ENCODE measurements around the gene NCK1.
"Not testable (repeated sequence)": the region's sequence is repeated elsewhere in the genome, so short reads cannot be mapped to it uniquely, and the experiment has no call there.

Gene NCK1

GRCh38 chr3:136960838-136961836 is 99.1 kb downstream of the NCK1 start:
- no peak for DNase-seq
- in situ Hi-C loops (cut with MboI; ENCODE audit: low pct_unique_long_range_greater_than_20kb, low sequenced_read_pairs) = no loop called here

DNA sequence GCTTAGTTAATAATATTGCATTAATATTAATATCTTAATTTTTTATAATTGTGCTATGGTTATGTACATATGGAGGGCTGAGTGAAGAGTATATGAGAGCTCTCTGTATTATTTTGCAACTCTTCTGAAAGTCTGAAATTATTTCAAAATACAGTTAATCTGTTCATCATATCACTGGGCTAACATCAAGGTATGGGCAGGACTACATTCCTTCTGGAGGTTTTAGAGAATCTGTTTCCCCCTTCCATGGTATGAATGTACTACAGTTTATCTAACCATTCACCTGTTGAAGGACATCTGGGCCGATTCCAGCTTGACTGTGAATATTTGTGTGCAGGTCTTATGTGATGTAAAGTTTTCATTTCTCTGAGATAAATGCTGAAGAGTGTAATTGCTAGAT is 100.9 kb downstream of the NCK1 start:
- in situ Hi-C loops (cut with MboI; ENCODE audit: low pct_unique_long_range_greater_than_20kb, low sequenced_read_pairs) = no loop called here
- no peak for DNase-seq

DNA sequence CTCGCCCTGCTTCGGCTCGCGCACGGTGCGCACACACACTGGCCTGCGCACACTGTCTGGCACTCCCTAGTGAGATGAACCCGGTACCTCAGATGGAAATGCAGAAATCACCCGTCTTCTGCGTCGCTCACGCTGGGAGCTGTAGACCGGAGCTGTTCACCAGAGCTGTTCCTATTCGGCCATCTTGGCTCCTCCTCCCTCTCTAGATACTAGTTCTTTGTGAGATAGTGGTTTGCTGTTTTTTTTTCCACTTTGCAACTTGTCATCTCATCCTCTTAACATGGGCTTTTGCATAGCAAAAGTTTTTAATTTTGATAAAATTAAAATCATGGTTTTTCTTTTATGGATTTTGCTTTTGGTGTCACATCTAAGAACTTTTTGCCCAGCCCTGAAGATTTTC is 107.5 kb downstream of the NCK1 start:
- in situ Hi-C loops (cut with MboI; ENCODE audit: low pct_unique_long_range_greater_than_20kb, low sequenced_read_pairs); DNase-seq: not testable (repeated sequence)

DNA sequence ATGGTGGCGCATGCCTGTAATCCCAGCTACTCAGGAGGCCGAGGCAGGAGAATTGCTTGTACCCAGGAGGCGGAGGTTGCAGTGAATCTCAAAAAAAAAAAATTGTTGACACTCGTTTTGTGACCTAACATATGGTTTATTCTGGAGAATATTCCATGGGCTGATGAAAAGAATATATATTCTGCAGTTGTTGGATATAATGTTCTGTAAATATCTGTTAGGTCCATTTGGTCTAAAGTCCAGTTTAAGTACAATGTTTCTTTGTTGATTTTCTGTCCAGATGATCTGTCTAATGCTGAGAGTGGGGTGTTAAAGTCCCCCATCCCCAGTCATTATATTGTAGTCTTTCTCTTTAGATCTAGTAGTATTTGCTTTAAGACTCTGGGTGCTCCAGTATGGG is 111.3 kb downstream of the NCK1 start:
- in situ Hi-C loops (cut with MboI; ENCODE audit: low pct_unique_long_range_greater_than_20kb, low sequenced_read_pairs) = no loop called here
- DNase-seq = no peak

- in situ Hi-C loops (cut with MboI; ENCODE audit: low pct_unique_long_range_greater_than_20kb, low sequenced_read_pairs) = loop anchor here (25.0 kb wide), 1 partner anchor 212 kb away; the partner anchor contains the start of gene STAG1
- DNase-seq = no peak
Observed at GRCh38 chr3:136974670-136975069, 112.7 kb downstream of the NCK1 start.

- no peak for DNase-seq
Observed at GRCh38 chr3:136979204-136979603, 117.2 kb downstream of the NCK1 start.

GRCh38 chr3:136979684-136980083 is 117.7 kb downstream of the NCK1 start:
- in situ Hi-C loops (cut with MboI; ENCODE audit: low pct_unique_long_range_greater_than_20kb, low sequenced_read_pairs) = loop anchor here (25.0 kb wide), 1 partner anchor 217 kb away; the partner anchor contains the start of gene STAG1
- DNase-seq = no peak

More at GRCh38 chr3:136979204-136979603, 117.2 kb downstream of the NCK1 start:
- in situ Hi-C loops (cut with MboI; ENCODE audit: low pct_unique_long_range_greater_than_20kb, low sequenced_read_pairs) = loop anchor here (25.0 kb wide), 1 partner anchor 217 kb away; the partner anchor contains the start of gene STAG1

- in situ Hi-C loops (cut with MboI; ENCODE audit: low pct_unique_long_range_greater_than_20kb, low sequenced_read_pairs) = loop anchor here (25.0 kb wide), 1 partner anchor 220 kb away; the partner anchor contains the start of gene STAG1
- no peak for DNase-seq
Observed at GRCh38 chr3:136982033-136982432, 120.0 kb downstream of the NCK1 start.

DNA sequence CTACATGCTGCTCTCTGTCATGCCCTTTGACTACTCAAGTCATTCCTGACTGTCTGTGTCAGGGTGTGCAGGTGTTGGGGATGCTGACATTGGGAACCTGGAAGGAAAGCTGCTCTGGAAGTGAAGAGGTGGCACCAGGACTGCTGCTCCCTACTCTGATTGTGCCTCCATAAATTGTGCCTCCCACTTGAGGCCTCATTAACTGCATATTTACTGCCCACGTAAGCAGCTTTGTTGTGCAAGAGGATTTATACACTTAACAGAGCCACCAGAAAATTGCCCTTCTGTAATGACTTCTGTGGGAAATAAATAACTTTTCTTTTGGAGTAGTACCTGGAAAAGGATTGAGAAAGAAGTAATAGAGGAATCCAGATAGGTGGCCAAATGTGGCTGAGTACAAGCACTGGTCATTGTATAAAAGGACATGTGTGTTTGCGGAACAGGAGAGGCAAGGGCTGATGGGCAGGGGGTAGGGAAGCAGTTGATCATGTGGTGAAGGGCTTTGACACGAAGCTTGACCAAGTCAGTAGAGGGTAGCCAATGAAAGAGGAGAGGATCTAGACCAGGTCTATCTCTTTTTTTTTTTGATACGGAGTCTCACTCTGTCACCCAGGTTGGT is 120.6 kb downstream of the NCK1 start:
- no peak for DNase-seq
- in situ Hi-C loops (cut with MboI; ENCODE audit: low pct_unique_long_range_greater_than_20kb, low sequenced_read_pairs) = loop anchor here (25.0 kb wide), 1 partner anchor 220 kb away; the partner anchor contains the start of gene STAG1

DNA sequence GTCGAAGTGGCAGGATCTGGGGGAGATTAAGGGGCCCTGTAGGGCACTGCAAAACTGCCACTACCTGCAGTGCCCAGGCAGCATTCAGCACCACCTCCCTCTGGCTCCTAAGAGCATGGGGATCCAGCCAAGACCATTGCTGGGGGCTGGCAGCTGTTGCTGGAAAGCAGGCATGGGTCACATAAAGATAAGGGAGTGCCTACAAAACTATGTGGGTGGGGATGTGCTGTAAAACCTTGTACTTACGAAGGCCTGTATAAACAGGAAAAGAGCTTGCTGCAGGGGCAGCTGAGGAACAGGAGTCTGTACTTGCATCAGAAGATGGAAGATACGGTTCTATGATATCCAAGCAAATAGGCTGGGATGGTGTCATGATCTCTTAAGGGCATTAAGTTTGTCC is 122.8 kb downstream of the NCK1 start:
- in situ Hi-C loops (cut with MboI; ENCODE audit: low pct_unique_long_range_greater_than_20kb, low sequenced_read_pairs) = loop anchor here (25.0 kb wide), 1 partner anchor 223 kb away; the partner anchor contains the start of gene STAG1
- no peak for DNase-seq

GRCh38 chr3:136987398-136987980 is 125.5 kb downstream of the NCK1 start:
- in situ Hi-C loops (cut with MboI; ENCODE audit: low pct_unique_long_range_greater_than_20kb, low sequenced_read_pairs) = loop anchor here (25.0 kb wide), 1 partner anchor 225 kb away; the partner anchor contains the start of gene STAG1
- not testable (repeated sequence) for DNase-seq

- no peak for DNase-seq
- in situ Hi-C loops (cut with MboI; ENCODE audit: low pct_unique_long_range_greater_than_20kb, low sequenced_read_pairs) = loop anchor here (25.0 kb wide), 1 partner anchor 226 kb away; the partner anchor contains the start of gene STAG1
Observed at GRCh38 chr3:136988651-136989050, 126.6 kb downstream of the NCK1 start.

GRCh38 chr3:136989781-136990524 is 127.9 kb downstream of the NCK1 start:
- in situ Hi-C loops (cut with MboI; ENCODE audit: low pct_unique_long_range_greater_than_20kb, low sequenced_read_pairs) = loop anchor here (25.0 kb wide), 1 partner anchor 228 kb away; the partner anchor contains the start of gene STAG1

DNA sequence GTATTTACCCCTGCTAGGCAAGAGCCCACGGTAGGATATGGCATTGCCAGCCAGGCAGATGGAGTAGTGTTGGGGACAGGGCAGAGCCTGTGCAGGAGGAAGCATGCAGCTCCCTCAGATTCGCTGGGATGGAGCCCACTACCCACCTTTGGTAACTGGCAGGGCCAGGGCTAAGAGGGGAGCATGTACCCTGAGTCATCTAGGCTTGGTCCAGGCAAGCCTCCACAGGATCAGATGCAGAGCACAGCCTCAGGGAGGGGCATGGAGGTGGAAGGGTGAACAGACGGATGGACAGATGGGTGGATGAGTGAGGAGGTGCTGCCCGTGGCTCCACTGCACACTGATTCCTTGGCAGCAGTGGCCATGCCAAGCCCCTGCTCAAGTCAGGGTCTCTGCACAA is 128.8 kb downstream of the NCK1 start:
- in situ Hi-C loops (cut with MboI; ENCODE audit: low pct_unique_long_range_greater_than_20kb, low sequenced_read_pairs) = loop anchor here (25.0 kb wide), 1 partner anchor 229 kb away; the partner anchor contains the start of gene STAG1
- DNase-seq = no peak

More at GRCh38 chr3:136989781-136990524, 127.9 kb downstream of the NCK1 start:
- DNase-seq = no peak

- in situ Hi-C loops (cut with MboI; ENCODE audit: low pct_unique_long_range_greater_than_20kb, low sequenced_read_pairs) = loop anchor here (25.0 kb wide), 1 partner anchor 230 kb away; the partner anchor contains the start of gene STAG1
- DNase-seq = no peak
Observed at GRCh38 chr3:136992115-136992514, 130.1 kb downstream of the NCK1 start.

DNA sequence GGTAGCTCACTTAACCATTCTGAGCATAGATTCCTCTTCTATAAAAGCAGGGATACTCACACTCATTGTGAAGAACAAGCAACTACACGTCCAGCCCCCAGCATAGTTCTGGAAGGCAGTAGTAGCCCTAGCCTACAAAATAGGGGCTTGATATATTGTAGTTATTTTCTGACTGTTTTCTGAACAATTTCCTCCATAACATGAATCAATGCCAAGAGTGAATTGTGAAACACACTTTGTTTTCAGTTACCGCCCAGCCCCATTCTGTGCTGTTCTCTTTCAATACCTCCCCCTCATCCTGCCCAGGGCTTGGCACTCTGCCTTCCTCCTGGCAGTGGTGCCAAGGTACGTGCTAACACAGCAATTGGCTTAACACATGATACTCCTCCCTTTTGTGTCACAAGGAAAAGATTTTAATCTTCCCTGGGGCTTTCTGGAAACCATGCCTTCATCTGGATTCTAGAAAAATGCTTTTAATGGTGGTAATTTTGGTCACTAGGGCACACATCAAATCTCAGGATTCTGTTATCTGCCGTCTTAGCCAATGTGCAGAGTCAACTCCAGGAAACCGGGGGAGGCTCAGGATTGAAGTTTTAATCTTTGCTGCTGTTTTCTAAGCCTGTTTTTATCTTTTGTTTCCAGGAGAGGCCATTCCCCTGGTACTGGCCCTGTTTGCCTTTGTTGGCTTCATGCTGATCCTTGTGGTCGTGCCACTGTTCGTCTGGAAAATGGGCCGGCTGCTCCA is 132.9 kb downstream of the NCK1 start:
- in situ Hi-C loops (cut with MboI; ENCODE audit: low pct_unique_long_range_greater_than_20kb, low sequenced_read_pairs) = loop anchor here (25.0 kb wide), 1 partner anchor 233 kb away; the partner anchor contains the start of gene STAG1
- peak; percentile 28 for DNase-seq

- in situ Hi-C loops (cut with MboI; ENCODE audit: low pct_unique_long_range_greater_than_20kb, low sequenced_read_pairs) = loop anchor here (25.0 kb wide), 1 partner anchor 233 kb away; the partner anchor contains the start of gene STAG1
Observed at GRCh38 chr3:136995652-136996051, 133.6 kb downstream of the NCK1 start.

More at GRCh38 chr3:136995652-136996051, 133.6 kb downstream of the NCK1 start:
- no peak for DNase-seq

Data from KBM-7 (cell line).